H1 (cell line): ENCODE data around the gene TCERG1L. TPM values are rescaled to one million over a fixed set of nuclear protein-coding genes. Genes with fewer than 3 reads are reported as not detected.

Experiments used
- CTCF ChIA-PET: fragments of 300-600 bp; sonication (Branson Sonifier 250); formaldehyde crosslinking; loops from one replicate; lab custom pipeline; 2021; ENCODE audit not compliant: partially characterized antibody; lab: Charles Lee
- POLR2A ChIA-PET: fragments of 300-600 bp; sonication (Branson Sonifier 250); formaldehyde crosslinking; loops from one replicate; lab custom pipeline; 2021; ENCODE audit warnings: inconsistent platforms; ENCODE audit not compliant: partially characterized antibody; lab: Charles Lee
- DNase-seq, 2 experiments: peaks; one replicate each; pipeline versions ENCODE4 v3.0.0 to v3.0.0-alpha.2; 2010 to 2022; ENCODE audit warnings: low spot score in 2 of 2, low read depth in 1 of 2, mixed read lengths in 1 of 2
- FAIRE-seq: peaks from 2 replicates; lab custom pipeline; 2011; peaks lifted over from hg19 to GRCh38; lab: Jason Lieb, UNC
- H2AFZ ChIP-seq: 2 replicates; pipeline ENCODE4 v1.8.1; 2012; ENCODE audit warnings: low read length, inconsistent platforms
- H2AK5ac ChIP-seq: 2 replicates; pipeline ENCODE4 v1.6.1; 2013; ENCODE audit warnings: low read depth, low read length
- H2BK120ac ChIP-seq: replicated peaks from 2 replicates; pipeline ENCODE3; 2013; ENCODE audit warnings: low read depth, low read length, inconsistent platforms
- H2BK12ac ChIP-seq: 2 replicates; pipeline ENCODE4 v1.6.1; 2013; ENCODE audit warnings: low read depth, low read length
- H2BK15ac ChIP-seq: 2 replicates; pipeline ENCODE4 v1.6.1; 2013; ENCODE audit warnings: low read length
- H2BK20ac ChIP-seq: 2 replicates; pipeline ENCODE4 v1.6.1; 2013; ENCODE audit warnings: low read length
- H2BK5ac ChIP-seq: 2 replicates; pipeline ENCODE4 v1.6.1; 2013; ENCODE audit warnings: low read depth, low read length
- H3K14ac ChIP-seq: 2 replicates; pipeline ENCODE4 v1.6.1; 2013; ENCODE audit warnings: inconsistent platforms; ENCODE audit not compliant: insufficient read length
- H3K18ac ChIP-seq: 2 replicates; pipeline ENCODE4 v1.6.1; 2013; ENCODE audit warnings: low read length; ENCODE audit errors: extremely low read depth
- H3K23ac ChIP-seq: 2 replicates; pipeline ENCODE4 v1.6.1; 2013; ENCODE audit warnings: inconsistent platforms; ENCODE audit not compliant: insufficient read length
- H3K23me2 ChIP-seq: 2 replicates; pipeline ENCODE4 v1.6.1; 2013; ENCODE audit warnings: low read depth, low read length
- H3K27ac ChIP-seq: 2 replicates; pipeline ENCODE4 v1.6.1; 2011; ENCODE audit warnings: low read depth, low read length, inconsistent platforms
- H3K27me3 ChIP-seq, 4 experiments: replicated peaks in 1 of 4; 1 replicate in 1 of 4; 2 replicates in 3 of 4; pipeline versions ENCODE4 v1.6.1 to v1.8.1; 2011 to 2013; ENCODE audit warnings: low read length in 3 of 4, mild to moderate bottlenecking in 3 of 4, inconsistent platforms in 2 of 4, mixed read lengths in 2 of 4, moderate library complexity in 1 of 4; ENCODE audit not compliant: control insufficient read depth in 3 of 4, insufficient read depth in 3 of 4; ENCODE audit errors: extremely low read depth in 1 of 4
- H3K36me3 ChIP-seq, 4 experiments: 2 replicates each; pipeline versions ENCODE4 v1.6.1 to v1.8.1; 2011 to 2013; ENCODE audit warnings: mild to moderate bottlenecking in 4 of 4, low read length in 3 of 4, moderate library complexity in 2 of 4, control low read depth in 1 of 4, inconsistent platforms in 1 of 4; ENCODE audit not compliant: insufficient read depth in 4 of 4, control insufficient read depth in 2 of 4
- H3K4ac ChIP-seq: replicated peaks from 2 replicates; pipeline ENCODE3; 2013; ENCODE audit warnings: low read length, low read depth, mixed read lengths, inconsistent platforms; ENCODE audit not compliant: insufficient read length
- H3K4me1 ChIP-seq, 4 experiments: replicated peaks in 1 of 4; 1 replicate in 1 of 4; 2 replicates in 3 of 4; pipeline versions ENCODE4 v1.6.1 to v1.8.1; 2011 to 2013; ENCODE audit warnings: low read length in 3 of 4, inconsistent platforms in 2 of 4, mixed read lengths in 1 of 4; ENCODE audit not compliant: insufficient read depth in 4 of 4, control insufficient read depth in 3 of 4
- H3K4me2 ChIP-seq, 2 experiments: 2 replicates each; pipeline versions ENCODE4 v1.6.1 to v1.8.1; 2011 to 2013; ENCODE audit warnings: low read depth in 2 of 2, low read length in 2 of 2, control low read depth in 1 of 2, inconsistent platforms in 1 of 2, mild to moderate bottlenecking in 1 of 2; ENCODE audit not compliant: insufficient read depth in 1 of 2
- H3K4me3 ChIP-seq, 4 experiments: fragments of 200-600, 300-600 bp in 1 of 4; sonication (generic), shearing (Covaris generic), sonication (Bioruptor Twin) in 1 of 4; 2 replicates each; pipeline versions ENCODE4 v1.5.1 to v1.8.1; 2011 to 2016; ENCODE audit warnings: low read length in 4 of 4, low read depth in 3 of 4, control low read depth in 2 of 4, inconsistent platforms in 2 of 4, mild to moderate bottlenecking in 2 of 4, mixed read lengths in 1 of 4, moderate library complexity in 1 of 4; ENCODE audit not compliant: insufficient read depth in 2 of 4; ENCODE audit errors: extremely low read depth in 1 of 4
- H3K56ac ChIP-seq: replicated peaks from 2 replicates; pipeline ENCODE3; 2013; ENCODE audit warnings: low read depth, mild to moderate bottlenecking, mixed read lengths, low read length, inconsistent platforms; ENCODE audit not compliant: insufficient read length
- H3K79me1 ChIP-seq: 2 replicates; pipeline ENCODE4 v1.6.1; 2013; ENCODE audit warnings: low read depth, low read length, control low read depth
- H3K79me2 ChIP-seq, 2 experiments: 2 replicates each; pipeline versions ENCODE4 v1.6.1 to v1.8.1; 2012 to 2013; ENCODE audit warnings: low read length in 2 of 2, mild to moderate bottlenecking in 2 of 2, inconsistent platforms in 1 of 2; ENCODE audit not compliant: insufficient read depth in 2 of 2, control insufficient read depth in 1 of 2
- H3K9ac ChIP-seq, 4 experiments: replicated peaks in 1 of 4; 1 replicate in 1 of 4; 2 replicates in 3 of 4; pipeline versions ENCODE4 v1.6.1 to v1.8.1; 2011 to 2013; ENCODE audit warnings: low read depth in 3 of 4, low read length in 3 of 4, control low read depth in 2 of 4, mild to moderate bottlenecking in 2 of 4, moderate library complexity in 2 of 4, inconsistent platforms in 1 of 4; ENCODE audit errors: extremely low read depth in 1 of 4
- H3K9me3 ChIP-seq, 2 experiments: 2 replicates each; pipeline versions ENCODE4 v1.6.1 to v1.8.1; 2012 to 2013; ENCODE audit warnings: mild to moderate bottlenecking in 2 of 2, moderate library complexity in 2 of 2, control low read depth in 1 of 2, inconsistent platforms in 1 of 2, low read depth in 1 of 2, low read length in 1 of 2, mixed read lengths in 1 of 2; ENCODE audit not compliant: insufficient read depth in 2 of 2
- H4K20me1 ChIP-seq, 2 experiments: replicated peaks in 1 of 2; 2 replicates each; pipeline versions ENCODE3 to v1.8.1; 2011 to 2013; ENCODE audit warnings: inconsistent platforms in 2 of 2, low read length in 2 of 2, mild to moderate bottlenecking in 1 of 2; ENCODE audit not compliant: insufficient read depth in 2 of 2, control insufficient read depth in 1 of 2
- H4K5ac ChIP-seq: 2 replicates; pipeline ENCODE4 v1.6.1; 2013; ENCODE audit warnings: low read length, low read depth, mixed read lengths, inconsistent platforms; ENCODE audit not compliant: insufficient read length
- H4K8ac ChIP-seq: 2 replicates; pipeline ENCODE4 v1.8.0; 2013; ENCODE audit warnings: mild to moderate bottlenecking, moderate library complexity, low read length, inconsistent platforms; ENCODE audit not compliant: insufficient read depth; ENCODE audit errors: extremely low read depth
- H4K91ac ChIP-seq: replicated peaks from 2 replicates; pipeline ENCODE3; 2013; ENCODE audit warnings: low read length, mixed read lengths, inconsistent platforms; ENCODE audit not compliant: insufficient read length
- CTBP2 ChIP-seq: IDR thresholded peaks from 2 replicates; pipeline ENCODE4 v1.7.0; 2011; ENCODE audit warnings: borderline replicate concordance, mild to moderate bottlenecking, moderate library complexity, mixed read lengths, low read length; ENCODE audit not compliant: insufficient read depth, insufficient read length
- E2F6 ChIP-seq: IDR thresholded peaks from 2 replicates; pipeline ENCODE4 v1.6.1; 2012; ENCODE audit warnings: inconsistent platforms
- GTF2F1 ChIP-seq: IDR thresholded peaks from 2 replicates; pipeline ENCODE4 v1.6.1; 2012; ENCODE audit warnings: low read depth, low read length, improper control_type of control experiment, borderline replicate concordance
- POLR2AphosphoS5 ChIP-seq: IDR thresholded peaks from 2 replicates; pipeline ENCODE4 v1.6.1; 2011; ENCODE audit warnings: low read depth, low read length
- SAP30 ChIP-seq: fragments of 300-600 bp; sonication (generic); IDR thresholded peaks from 2 replicates; pipeline ENCODE4 v1.7.1; 2012; ENCODE audit warnings: low read length, moderate library complexity, mild to moderate bottlenecking, inconsistent platforms; ENCODE audit not compliant: insufficient read depth, insufficient replicate concordance
- WGBS, 2 experiments: shearing (Covaris generic) in 1 of 2; methylation state at CpG; one replicate each; pipeline versions ENCODE4 v1.1.6 to v1.1.7; 2013 to 2015; ENCODE audit warnings: low lambda C conversion rate in 2 of 2, mixed read lengths in 2 of 2, inconsistent platforms in 1 of 2, low coverage in 1 of 2, missing lambda C conversion rate in 1 of 2; ENCODE audit not compliant: insufficient replicate concordance in 2 of 2, insufficient coverage in 1 of 2, insufficient read length in 1 of 2; ENCODE audit errors: extremely low coverage in 1 of 2, missing lambda C conversion rate in 1 of 2; 5-methylcytosine and 5-hydroxymethylcytosine counted together
- polyA plus RNA-seq, 7 experiments: library from polyadenylated mRNA; depleted of rRNA in 3 of 7; stranded (reverse) in 5 of 7; unstranded in 2 of 7; fragments of >200 nt in 5 of 7; fragments of 200-250 nt in 2 of 7; gene quantifications; 1 replicate in 5 of 7; 2 replicates in 1 of 7; 4 replicates in 1 of 7; pipeline versions ENCODE4 v1.2.1 to v1.2.3, GENCODE V29; 2011 to 2013; ENCODE audit warnings: missing spikeins in 2 of 7, mixed read lengths in 2 of 7
- total RNA-seq: library from RNA; stranded (reverse); fragmentation: NEBNext Ultra II Directional; extraction: Animal tissue kit (Norgen Biotek cat#: 25700); gene quantifications from 2 replicates; pipeline ENCODE4 v1.2.1, GENCODE V29; 2021
- TF ChIP-seq, protein P1 (sequence below): IDR thresholded peaks from 2 replicates; pipeline ENCODE4 v1.6.1; 2012; ENCODE audit warnings: inconsistent platforms

The TCERG1L gene
- total and polyA plus RNA-seq, 2 of the 8 experiments (the other 6 are each of a cell fraction or from before 2014, with no cell fraction given): 3.9 to 6.9 TPM

- ChIA-PET CTCF (interaction anchor here (1.3 kb wide), 1 partner anchor 348 kb away, joined by 3 read pairs; no protein-coding TSS in a partner anchor), POLR2A (no interaction called here)
- H2BK15ac ChIP-seq: 0 out of 2 replicates have a peak overlapping the region, but pooled peaks have one; percentile 8
- H2AFZ ChIP-seq: no peak overlapping the region
- no peak overlapping the region for H3K18ac ChIP-seq
- H3K56ac ChIP-seq: no peak overlapping the region
- H2BK12ac ChIP-seq: no peak overlapping the region
- H3K14ac ChIP-seq: no peak overlapping the region
- DNase-seq (no peak), FAIRE-seq (no peak)
- no peak overlapping the region for H3K23ac ChIP-seq
- H3K4me1 ChIP-seq: peaks cover 0 to 2% (median 0%) of the 10 kb centered on the region in 4 experiments; a peak in 1 of 7 replicates
- no peaks in the 10 kb centered on the region; a peak in 1 of 7 replicates for H3K27me3 ChIP-seq
- H3K36me3 ChIP-seq: 0 out of 8 replicates have a peak, but pooled peaks cover 0 to 2% (median 0%) of the 10 kb centered on the region in 4 experiments
- H3K4ac ChIP-seq: no peak overlapping the region
- H3K4me2 ChIP-seq: no peak overlapping the region
- peak overlapping the region; percentile 59 for H2BK120ac ChIP-seq
- no peaks in the 10 kb centered on the region for H3K23me2 ChIP-seq
- H2AK5ac ChIP-seq: no peak overlapping the region
- H4K20me1 ChIP-seq: no peaks in the 10 kb centered on the region
- H3K79me2 ChIP-seq: no peaks in the 10 kb centered on the region
- WGBS, 2 experiments: 95% methylated on average over 9 of the region's 9 CpGs; no CpG with 5 or more reads in 1 of the 2 experiments
- H2BK20ac ChIP-seq: no peak overlapping the region
- H3K27ac ChIP-seq: no peak overlapping the region
- no peak overlapping the region for H3K4me3 ChIP-seq
- TF ChIP-seq CTBP2: no peak
- TF ChIP-seq SAP30: no peak
- no peak for TF ChIP-seq POLR2AphosphoS5
- peak; percentile 91 for TF ChIP-seq E2F6
- no peak for TF ChIP-seq GTF2F1
- TF ChIP-seq, protein P1, sequence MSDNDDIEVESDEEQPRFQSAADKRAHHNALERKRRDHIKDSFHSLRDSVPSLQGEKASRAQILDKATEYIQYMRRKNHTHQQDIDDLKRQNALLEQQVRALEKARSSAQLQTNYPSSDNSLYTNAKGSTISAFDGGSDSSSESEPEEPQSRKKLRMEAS: peak; percentile 70
- TF ChIP-seq, all 59 proteins: peak for 2
- no peaks in the 10 kb centered on the region for H3K79me1 ChIP-seq
- H2BK5ac ChIP-seq: no peak overlapping the region
- no peak overlapping the region for H4K5ac ChIP-seq
- peaks cover 20 to 22% of the 10 kb centered on the region in 2 experiments for H3K9me3 ChIP-seq
- H4K8ac ChIP-seq: no peak overlapping the region
- no peak overlapping the region for H3K9ac ChIP-seq
- no peak overlapping the region for H4K91ac ChIP-seq
Observed at GRCh38 chr10:131055437-131055836, 256.1 kb downstream of the TCERG1L start.
